GM18867 (cell line): Measurements from ENCODE around the gene KLHDC10.
"Not testable (repeated sequence)": the region's sequence is repeated elsewhere in the genome, so short reads cannot be mapped to it uniquely, and the experiment has no call there.

ENCODE experiments used
- ATAC-seq: cut with Tn5 transposase; IDR thresholded peaks from one replicate; pipeline ENCODE4 v1.9.1; 2021; ENCODE audit warnings: mild to moderate bottlenecking, moderate library complexity; ENCODE audit not compliant: unreplicated experiment

Gene KLHDC10

GRCh38 chr7:130114776-130115175 lies 44.4 kb downstream of the KLHDC10 start:
- no peak for ATAC-seq

GRCh38 chr7:130118294-130118693 lies 48.0 kb downstream of the KLHDC10 start:
- no peak for ATAC-seq

- no peak for ATAC-seq
Observed at GRCh38 chr7:130118801-130119200, 48.5 kb downstream of the KLHDC10 start.

GRCh38 chr7:130123501-130123900 lies 53.2 kb downstream of the KLHDC10 start:
- ATAC-seq: no peak

- no peak for ATAC-seq
Observed at GRCh38 chr7:130124711-130125110, 54.4 kb downstream of the KLHDC10 start.

GRCh38 chr7:130126840-130127239 lies 56.5 kb downstream of the KLHDC10 start:
- ATAC-seq: not testable (repeated sequence)

- ATAC-seq: no peak
Observed at GRCh38 chr7:130127404-130127803, 57.1 kb downstream of the KLHDC10 start.

- no peak for ATAC-seq
Observed at GRCh38 chr7:130127821-130128317, 57.5 kb downstream of the KLHDC10 start.

GRCh38 chr7:130129011-130129411 lies 58.7 kb downstream of the KLHDC10 start:
- ATAC-seq: no peak

GRCh38 chr7:130131191-130131834 lies 61.0 kb downstream of the KLHDC10 start:
- no peak for ATAC-seq

GRCh38 chr7:130131964-130132875 lies 61.9 kb downstream of the KLHDC10 start:
- no peak for ATAC-seq

- no peak for ATAC-seq
Observed at GRCh38 chr7:130133029-130133782, 62.9 kb downstream of the KLHDC10 start.

- no peak for ATAC-seq
Observed at GRCh38 chr7:130134106-130134636, 63.8 kb downstream of the KLHDC10 start.

GRCh38 chr7:130134726-130135125 lies 64.4 kb downstream of the KLHDC10 start:
- no peak for ATAC-seq

- no peak for ATAC-seq
Observed at GRCh38 chr7:130135208-130136205, 65.2 kb downstream of the KLHDC10 start.

- ATAC-seq: no peak
Observed at GRCh38 chr7:130136579-130137167, 66.3 kb downstream of the KLHDC10 start.

- no peak for ATAC-seq
Observed at GRCh38 chr7:130137207-130137606, 66.9 kb downstream of the KLHDC10 start.

GRCh38 chr7:130139193-130139960 lies 69.0 kb downstream of the KLHDC10 start:
- no peak for ATAC-seq
